ENCODE measurements around the gene SLC35E3. TPM values are rescaled to one million over a fixed set of nuclear protein-coding genes. Genes with fewer than 3 reads are reported as not detected.

SLC35E3 gene
- total RNA-seq, 1 donor from 2014 or later, result 10.5 TPM

GRCh38 chr12:68775121-68775630 is 29.2 kb downstream of the SLC35E3 start:
- Mint-ChIP-seq H3K27me3 (ENCODE audit: unreplicated experiment) (peaks cover 4% of the 10 kb centered on the region), H3K36me3 (ENCODE audit: low read depth, unreplicated experiment) (no peaks in the 10 kb centered on the region), H3K4me3 (ENCODE audit: unreplicated experiment) (no peak overlapping the region)

GRCh38 chr12:68776976-68777610 is 31.1 kb downstream of the SLC35E3 start:
- no peak overlapping the region for H3K27ac Mint-ChIP-seq (ENCODE audit: unreplicated experiment)
- no peaks in the 10 kb centered on the region for H3K36me3 Mint-ChIP-seq (ENCODE audit: low read depth, unreplicated experiment)
- no peak for TF ChIP-seq CTCF (IDR thresholded peaks at IDR 0.05; ENCODE audit: unreplicated experiment)

More at GRCh38 chr12:68775121-68775630, 29.2 kb downstream of the SLC35E3 start:
- H3K27ac Mint-ChIP-seq (ENCODE audit: unreplicated experiment), result no peak overlapping the region
- H3K9me3 Mint-ChIP-seq (ENCODE audit: unreplicated experiment), result no peaks in the 10 kb centered on the region
- no peak for TF ChIP-seq CTCF (IDR thresholded peaks at IDR 0.05; ENCODE audit: unreplicated experiment)
- no peak for DNase-seq (ENCODE audit: low spot score)
- H3K4me1 Mint-ChIP-seq (ENCODE audit: unreplicated experiment), result peaks cover 10% of the 10 kb centered on the region

GRCh38 chr12:68779280-68779679 is 33.3 kb downstream of the SLC35E3 start:
- peaks cover 4% of the 10 kb centered on the region for H3K4me1 Mint-ChIP-seq (ENCODE audit: unreplicated experiment)
- no peaks in the 10 kb centered on the region for H3K27me3 Mint-ChIP-seq (ENCODE audit: unreplicated experiment)
- no peak for TF ChIP-seq CTCF (IDR thresholded peaks at IDR 0.05; ENCODE audit: unreplicated experiment)
- no peak for DNase-seq (ENCODE audit: low spot score)
- H3K36me3 Mint-ChIP-seq (ENCODE audit: low read depth, unreplicated experiment), result no peaks in the 10 kb centered on the region
- H3K9me3 Mint-ChIP-seq (ENCODE audit: unreplicated experiment), result no peaks in the 10 kb centered on the region
- H3K27ac Mint-ChIP-seq (ENCODE audit: unreplicated experiment), result no peak overlapping the region
- H3K4me3 Mint-ChIP-seq (ENCODE audit: unreplicated experiment), result no peak overlapping the region

More at GRCh38 chr12:68776976-68777610, 31.1 kb downstream of the SLC35E3 start:
- H3K27me3 Mint-ChIP-seq (ENCODE audit: unreplicated experiment), result peaks cover 2% of the 10 kb centered on the region
- H3K4me3 Mint-ChIP-seq (ENCODE audit: unreplicated experiment), result no peak overlapping the region
- no peaks in the 10 kb centered on the region for H3K9me3 Mint-ChIP-seq (ENCODE audit: unreplicated experiment)
- no peak for DNase-seq (ENCODE audit: low spot score)
- H3K4me1 Mint-ChIP-seq (ENCODE audit: unreplicated experiment), result peaks cover 12% of the 10 kb centered on the region

- Mint-ChIP-seq H3K4me1 (ENCODE audit: unreplicated experiment) (peaks cover 4% of the 10 kb centered on the region), H3K36me3 (ENCODE audit: low read depth, unreplicated experiment) (no peaks in the 10 kb centered on the region), H3K4me3 (ENCODE audit: unreplicated experiment) (no peak overlapping the region), H3K27me3 (ENCODE audit: unreplicated experiment) (no peaks in the 10 kb centered on the region), H3K9me3 (ENCODE audit: unreplicated experiment) (no peaks in the 10 kb centered on the region), H3K27ac (ENCODE audit: unreplicated experiment) (no peak overlapping the region)
- TF ChIP-seq CTCF (IDR thresholded peaks at IDR 0.05; ENCODE audit: unreplicated experiment), result no peak
- no peak for DNase-seq (ENCODE audit: low spot score)
Measured at GRCh38 chr12:68780731-68781130, 34.8 kb downstream of the SLC35E3 start.

GRCh38 chr12:68781728-68782127 is 35.8 kb downstream of the SLC35E3 start:
- Mint-ChIP-seq H3K27me3 (ENCODE audit: unreplicated experiment) (no peaks in the 10 kb centered on the region), H3K4me3 (ENCODE audit: unreplicated experiment) (no peak overlapping the region), H3K36me3 (ENCODE audit: low read depth, unreplicated experiment) (no peaks in the 10 kb centered on the region), H3K27ac (ENCODE audit: unreplicated experiment) (no peak overlapping the region), H3K9me3 (ENCODE audit: unreplicated experiment) (no peaks in the 10 kb centered on the region), H3K4me1 (ENCODE audit: unreplicated experiment) (peaks cover 4% of the 10 kb centered on the region)
- no peak for TF ChIP-seq CTCF (IDR thresholded peaks at IDR 0.05; ENCODE audit: unreplicated experiment)
- DNase-seq (ENCODE audit: low spot score), result no peak
